H9 (cell line): Measurements from ENCODE around the gene IL1RAP. TPM values are rescaled to one million over a fixed set of nuclear protein-coding genes. Genes with fewer than 3 reads are reported as not detected.

Experiments
- DNase-seq: peaks from one replicate; pipeline ENCODE4 v3.0.0-alpha.2; 2017
- H2AFZ ChIP-seq: one replicate; pipeline ENCODE4 v1.6.1; 2013; ENCODE audit warnings: mild to moderate bottlenecking, low read length, control low read depth, moderate library complexity
- H2AK5ac ChIP-seq: 2 replicates; pipeline ENCODE4 v1.6.1; 2013; ENCODE audit warnings: low read length, control low read depth, mixed read lengths; ENCODE audit not compliant: insufficient read length
- H2BK120ac ChIP-seq: one replicate; pipeline ENCODE4 v1.6.1; 2013; ENCODE audit warnings: low read depth, mild to moderate bottlenecking, low read length, control low read depth, inconsistent platforms; ENCODE audit not compliant: poor library complexity, severe bottlenecking
- H2BK12ac ChIP-seq: 2 replicates; pipeline ENCODE4 v1.6.1; 2013; ENCODE audit warnings: low read length, control low read depth, mixed read lengths, low read depth; ENCODE audit not compliant: insufficient read length
- H2BK15ac ChIP-seq: 2 replicates; pipeline ENCODE4 v1.6.1; 2013; ENCODE audit warnings: low read depth, low read length, control low read depth
- H2BK20ac ChIP-seq: one replicate; pipeline ENCODE4 v1.6.1; 2013; ENCODE audit warnings: low read depth, mild to moderate bottlenecking, low read length, control low read depth, inconsistent platforms; ENCODE audit not compliant: poor library complexity, severe bottlenecking
- H2BK5ac ChIP-seq: 2 replicates; pipeline ENCODE4 v1.6.1; 2013; ENCODE audit warnings: low read length, control low read depth, mixed read lengths; ENCODE audit not compliant: insufficient read length
- H3K14ac ChIP-seq: 2 replicates; pipeline ENCODE4 v1.6.1; 2013; ENCODE audit warnings: low read length, control low read depth; ENCODE audit not compliant: insufficient read depth
- H3K18ac ChIP-seq: 2 replicates; pipeline ENCODE4 v1.6.1; 2013; ENCODE audit warnings: low read depth, mild to moderate bottlenecking, mixed read lengths, low read length, control low read depth; ENCODE audit not compliant: insufficient read length
- H3K23ac ChIP-seq: 2 replicates; pipeline ENCODE4 v1.6.1; 2013; ENCODE audit warnings: low read length, control low read depth, mixed read lengths, low read depth; ENCODE audit not compliant: insufficient read length
- H3K23me2 ChIP-seq: 2 replicates; pipeline ENCODE4 v1.6.1; 2013; ENCODE audit warnings: low read depth, mild to moderate bottlenecking, mixed read lengths, low read length, control low read depth; ENCODE audit not compliant: insufficient read length, poor library complexity, severe bottlenecking
- H3K27ac ChIP-seq: 2 replicates; pipeline ENCODE4 v1.5.1; 2013; ENCODE audit warnings: low read length, control low read depth, mixed read lengths, low read depth; ENCODE audit not compliant: insufficient read length
- H3K27me3 ChIP-seq: 2 replicates; pipeline ENCODE4 v1.6.1; 2013; ENCODE audit warnings: low read length, control low read depth, inconsistent platforms; ENCODE audit not compliant: insufficient read depth
- H3K4ac ChIP-seq: 2 replicates; pipeline ENCODE4 v1.6.1; 2013; ENCODE audit warnings: low read depth, mild to moderate bottlenecking, control low read depth, inconsistent platforms, low read length, moderate library complexity
- H3K4me1 ChIP-seq: 2 replicates; pipeline ENCODE4 v1.6.1; 2013; ENCODE audit warnings: low read length, control low read depth, inconsistent platforms; ENCODE audit not compliant: insufficient read depth
- H3K4me2 ChIP-seq: 2 replicates; pipeline ENCODE4 v1.6.1; 2013; ENCODE audit warnings: low read length, control low read depth, mixed read lengths; ENCODE audit not compliant: insufficient read length, insufficient read depth
- H3K56ac ChIP-seq: 2 replicates; pipeline ENCODE4 v1.6.1; 2013; ENCODE audit warnings: low read depth, mild to moderate bottlenecking, mixed read lengths, low read length, control low read depth; ENCODE audit not compliant: insufficient read length
- H3K79me1 ChIP-seq: 2 replicates; pipeline ENCODE4 v1.6.1; 2013; ENCODE audit warnings: low read depth, mild to moderate bottlenecking, moderate library complexity, low read length, control low read depth, inconsistent platforms; ENCODE audit not compliant: insufficient read depth, poor library complexity, severe bottlenecking
- H3K79me2 ChIP-seq: 2 replicates; pipeline ENCODE4 v1.6.1; 2013; ENCODE audit warnings: low read length, control low read depth, inconsistent platforms; ENCODE audit not compliant: insufficient read depth
- H3K9ac ChIP-seq: 2 replicates; pipeline ENCODE4 v1.6.1; 2013; ENCODE audit warnings: low read length, control low read depth, mixed read lengths; ENCODE audit not compliant: insufficient read length; ENCODE audit errors: extremely low read depth
- H3K9me3 ChIP-seq: one replicate; pipeline ENCODE4 v1.6.1; 2013; ENCODE audit warnings: low read depth, low read length, inconsistent platforms; ENCODE audit not compliant: control insufficient read depth
- H3T11ph ChIP-seq: one replicate; pipeline ENCODE4 v1.6.1; 2013; ENCODE audit warnings: mild to moderate bottlenecking, low read length, control low read depth, inconsistent platforms
- H4K20me1 ChIP-seq: one replicate; pipeline ENCODE4 v1.6.1; 2013; ENCODE audit not compliant: control insufficient read depth, insufficient read length, insufficient read depth
- H4K5ac ChIP-seq: 2 replicates; pipeline ENCODE4 v1.6.1; 2013; ENCODE audit warnings: low read depth, mild to moderate bottlenecking, mixed read lengths, low read length, control low read depth; ENCODE audit not compliant: insufficient read length
- H4K8ac ChIP-seq: replicated peaks from 2 replicates; pipeline ENCODE4 v1.6.1; 2013; ENCODE audit warnings: low read length, control low read depth, mixed read lengths, low read depth; ENCODE audit not compliant: insufficient read length
- H4K91ac ChIP-seq: 2 replicates; pipeline ENCODE4 v1.6.1; 2013; ENCODE audit warnings: low read depth, mild to moderate bottlenecking, moderate library complexity, mixed read lengths, low read length, control low read depth; ENCODE audit not compliant: insufficient read length
- H3K27ac Mint-ChIP-seq, 3 experiments: 2 replicates in 2 of 3; 3 replicates in 1 of 3; pipeline ENCODE4 v1.8.0; 2020 to 2021; ENCODE audit warnings: mixed read lengths in 3 of 3, mild to moderate bottlenecking in 1 of 3, moderate library complexity in 1 of 3
- H3K27me3 Mint-ChIP-seq: 2 replicates; pipeline ENCODE4 v1.8.0; 2021; ENCODE audit warnings: low read depth, mild to moderate bottlenecking, moderate library complexity, mixed read lengths
- H3K36me3 Mint-ChIP-seq, 3 experiments: 2 replicates in 2 of 3; 3 replicates in 1 of 3; pipeline ENCODE4 v1.8.0; 2020 to 2021; ENCODE audit warnings: low read depth in 3 of 3, mixed read lengths in 3 of 3; ENCODE audit not compliant: insufficient read depth in 1 of 3
- H3K4me1 Mint-ChIP-seq, 2 experiments: 2 replicates each; pipeline ENCODE4 v1.8.0; 2020; ENCODE audit warnings: mixed read lengths in 2 of 2
- H3K4me3 Mint-ChIP-seq, 2 experiments: 2 replicates in 1 of 2; 3 replicates in 1 of 2; pipeline ENCODE4 v1.8.0; 2020 to 2021; ENCODE audit warnings: mild to moderate bottlenecking in 2 of 2, mixed read lengths in 2 of 2, moderate library complexity in 1 of 2
- H3K9me3 Mint-ChIP-seq, 2 experiments: 2 replicates in 1 of 2; 3 replicates in 1 of 2; pipeline ENCODE4 v1.8.0; 2020; ENCODE audit warnings: mild to moderate bottlenecking in 2 of 2, mixed read lengths in 2 of 2, moderate library complexity in 1 of 2
- WGBS: extraction: QIAGEN DNeasy Blood & Tissue Kit; methylation state at CpG from one replicate; pipeline ENCODE4 v1.1.7; 2013; ENCODE audit warnings: missing lambda C conversion rate, low lambda C conversion rate, mixed read lengths; ENCODE audit not compliant: insufficient read length; ENCODE audit errors: extremely low coverage; 5-methylcytosine and 5-hydroxymethylcytosine counted together
- total RNA-seq: library from RNA; stranded (reverse); gene quantifications from 2 replicates; pipeline ENCODE4 v1.2.1, GENCODE V29; 2021
- TF ChIP-seq, protein P1 (sequence below): fragments of 200-600 bp; sonication (generic); conservative IDR thresholded peaks from 3 replicates; pipeline ENCODE4 v1.8.0; 2021; ENCODE audit warnings: antibody characterized with exemption, mild to moderate bottlenecking

Gene IL1RAP
- total RNA-seq, 1 experiment from 2014 or later: 4.6 TPM

DNA sequence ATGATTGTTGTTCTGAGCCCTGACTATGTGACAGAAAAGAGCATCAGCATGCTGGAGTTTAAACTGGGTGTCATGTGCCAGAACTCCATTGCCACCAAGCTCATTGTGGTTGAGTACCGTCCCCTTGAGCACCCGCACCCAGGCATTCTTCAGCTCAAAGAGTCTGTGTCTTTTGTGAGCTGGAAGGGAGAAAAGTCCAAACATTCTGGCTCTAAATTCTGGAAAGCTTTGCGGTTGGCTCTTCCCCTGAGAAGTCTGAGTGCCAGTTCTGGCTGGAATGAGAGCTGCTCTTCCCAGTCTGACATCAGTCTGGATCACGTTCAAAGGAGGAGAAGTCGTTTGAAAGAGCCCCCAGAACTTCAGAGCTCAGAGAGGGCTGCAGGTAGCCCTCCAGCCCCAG is 142.0 kb downstream of the IL1RAP start:
- H3K27ac Mint-ChIP-seq: no peak overlapping the region
- no peaks in the 10 kb centered on the region for H3K79me1 ChIP-seq
- no peaks in the 10 kb centered on the region for H3K4me1 Mint-ChIP-seq
- H3K27me3 ChIP-seq: no peaks in the 10 kb centered on the region
- H3K23me2 ChIP-seq: no peaks in the 10 kb centered on the region
- no peaks in the 10 kb centered on the region for H3K27me3 Mint-ChIP-seq
- H3K9ac ChIP-seq: no peak overlapping the region
- H2BK20ac ChIP-seq: no peak overlapping the region
- no peak overlapping the region for H2BK5ac ChIP-seq
- no peak overlapping the region for H4K91ac ChIP-seq
- H3T11ph ChIP-seq: no peak overlapping the region
- TF ChIP-seq, protein P1, sequence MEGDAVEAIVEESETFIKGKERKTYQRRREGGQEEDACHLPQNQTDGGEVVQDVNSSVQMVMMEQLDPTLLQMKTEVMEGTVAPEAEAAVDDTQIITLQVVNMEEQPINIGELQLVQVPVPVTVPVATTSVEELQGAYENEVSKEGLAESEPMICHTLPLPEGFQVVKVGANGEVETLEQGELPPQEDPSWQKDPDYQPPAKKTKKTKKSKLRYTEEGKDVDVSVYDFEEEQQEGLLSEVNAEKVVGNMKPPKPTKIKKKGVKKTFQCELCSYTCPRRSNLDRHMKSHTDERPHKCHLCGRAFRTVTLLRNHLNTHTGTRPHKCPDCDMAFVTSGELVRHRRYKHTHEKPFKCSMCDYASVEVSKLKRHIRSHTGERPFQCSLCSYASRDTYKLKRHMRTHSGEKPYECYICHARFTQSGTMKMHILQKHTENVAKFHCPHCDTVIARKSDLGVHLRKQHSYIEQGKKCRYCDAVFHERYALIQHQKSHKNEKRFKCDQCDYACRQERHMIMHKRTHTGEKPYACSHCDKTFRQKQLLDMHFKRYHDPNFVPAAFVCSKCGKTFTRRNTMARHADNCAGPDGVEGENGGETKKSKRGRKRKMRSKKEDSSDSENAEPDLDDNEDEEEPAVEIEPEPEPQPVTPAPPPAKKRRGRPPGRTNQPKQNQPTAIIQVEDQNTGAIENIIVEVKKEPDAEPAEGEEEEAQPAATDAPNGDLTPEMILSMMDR: no peak
- H3K14ac ChIP-seq: no peak overlapping the region
- H4K20me1 ChIP-seq: no peaks in the 10 kb centered on the region
- H3K4me2 ChIP-seq: no peak overlapping the region
- H4K5ac ChIP-seq: no peak overlapping the region
- no peak overlapping the region for H2BK120ac ChIP-seq
- H3K4me3 Mint-ChIP-seq: no peak overlapping the region
- no peak overlapping the region for H4K8ac ChIP-seq
- no peak overlapping the region for H3K18ac ChIP-seq
- no peak overlapping the region for H2BK12ac ChIP-seq
- H3K9me3 ChIP-seq: no peaks in the 10 kb centered on the region
- no peaks in the 10 kb centered on the region for H3K79me2 ChIP-seq
- no peak overlapping the region for H2AFZ ChIP-seq
- no peak for DNase-seq
- no CpG with 5 or more reads among the region's 5 CpGs for WGBS
- no peak overlapping the region for H3K56ac ChIP-seq
- H3K4ac ChIP-seq: no peak overlapping the region
- no peaks in the 10 kb centered on the region for H3K4me1 ChIP-seq
- H2BK15ac ChIP-seq: no peak overlapping the region
- no peak overlapping the region for H3K23ac ChIP-seq
- peaks cover 0 to 2% (median 0%) of the 10 kb centered on the region in 3 experiments; a peak in 2 of 7 replicates for H3K36me3 Mint-ChIP-seq
- no peak overlapping the region for H2AK5ac ChIP-seq
- peaks cover 2% of the 10 kb centered on the region in 2 experiments; a peak in 2 of 5 replicates for H3K9me3 Mint-ChIP-seq
- H3K27ac ChIP-seq: no peak overlapping the region
